Gastrocnemius medialis (tissue), 4 donors: ENCODE results near the gene TRIM7. TPM values are rescaled to one million over a fixed set of nuclear protein-coding genes. Genes with fewer than 3 reads are reported as not detected.

Experiments
- ATAC-seq, 2 donors: fragments of 150-250 bp; one replicate each; pipeline ENCODE4 v1.9.1; 2016
- DNase-seq, 2 donors: peaks; one replicate each; pipeline ENCODE4 v3.0.0-alpha.2; 2019
- H3K27ac ChIP-seq, 4 donors: fragments of 200-600 bp; sonication (generic); 1 replicate in 1 of 4; 2 replicates in 3 of 4; pipeline ENCODE4 v1.5.1; 2016 to 2018; ENCODE audit warnings: mild to moderate bottlenecking in 2 of 4, moderate library complexity in 1 of 4
- H3K27me3 ChIP-seq, 3 donors: fragments of 200-600 bp; sonication (generic) in 2 of 3; 1 replicate in 1 of 3; 2 replicates in 2 of 3; pipeline versions ENCODE4 v1.5.1 to v1.6.0; 2016 to 2019; ENCODE audit warnings: mild to moderate bottlenecking in 1 of 3, moderate library complexity in 1 of 3
- H3K36me3 ChIP-seq, 2 donors: fragments of 200-600 bp; sonication (generic) in 1 of 2; one replicate each; pipeline ENCODE4 v1.5.1; 2017 to 2018
- H3K4me1 ChIP-seq, 2 donors: fragments of 200-600 bp; sonication (generic) in 1 of 2; one replicate each; pipeline ENCODE4 v1.5.1; 2016 to 2017; ENCODE audit warnings: mild to moderate bottlenecking in 2 of 2
- H3K4me3 ChIP-seq, 4 donors: fragments of 200-600 bp; sonication (generic) in 3 of 4; 1 replicate in 1 of 4; 2 replicates in 3 of 4; pipeline ENCODE4 v1.5.1; 2016 to 2019; ENCODE audit warnings: mild to moderate bottlenecking in 2 of 4
- H3K9me3 ChIP-seq, 3 donors: fragments of 200-600 bp; sonication (generic) in 2 of 3; 1 replicate in 1 of 3; 2 replicates in 2 of 3; pipeline ENCODE4 v1.5.1; 2016 to 2019
- CTCF ChIP-seq, 5 experiments: fragments of 450-650 bp in 3 of 5; fragments of 200-600 bp in 2 of 5; sonication (generic) in 2 of 5; IDR thresholded peaks in 4 of 5; conservative IDR thresholded peaks in 1 of 5; 1 replicate in 4 of 5; 2 replicates in 1 of 5; pipeline ENCODE4 v1.5.1; 2016 to 2019; ENCODE audit warnings: antibody characterized with exemption in 5 of 5, mild to moderate bottlenecking in 3 of 5, moderate library complexity in 3 of 5
- POLR2A ChIP-seq, 2 donors: fragments of 450-650 bp; IDR thresholded peaks; one replicate each; pipeline ENCODE4 v1.6.1; 2017; ENCODE audit warnings: antibody characterized with exemption in 2 of 2, mild to moderate bottlenecking in 2 of 2, moderate library complexity in 2 of 2
- in situ Hi-C, 4 donors: fragments of 200-750 bp; cut with MboI; loops; one replicate each; pipeline versions ENCODE4 v1.15.0 to v1.8.0; 2017; ENCODE audit warnings: low sequenced_read_pairs in 4 of 4
- intact Hi-C: fragments of 100-400 bp; cut with DNase I; formaldehyde crosslinking; loops from one replicate; pipeline ENCODE4 v1.15.1; 2023; ENCODE audit warnings: low total_unique reads
- total RNA-seq, 4 donors: library from RNA; depleted of rRNA; stranded (reverse); fragments of >200 nt; gene quantifications; one replicate each; pipeline versions ENCODE4 v1.1.0 to v1.2.3, GENCODE V29; 2016

TRIM7 gene
- total RNA-seq, 4 donors from 2014 or later = 27.9 to 58.4 (median 47.1) TPM

DNA sequence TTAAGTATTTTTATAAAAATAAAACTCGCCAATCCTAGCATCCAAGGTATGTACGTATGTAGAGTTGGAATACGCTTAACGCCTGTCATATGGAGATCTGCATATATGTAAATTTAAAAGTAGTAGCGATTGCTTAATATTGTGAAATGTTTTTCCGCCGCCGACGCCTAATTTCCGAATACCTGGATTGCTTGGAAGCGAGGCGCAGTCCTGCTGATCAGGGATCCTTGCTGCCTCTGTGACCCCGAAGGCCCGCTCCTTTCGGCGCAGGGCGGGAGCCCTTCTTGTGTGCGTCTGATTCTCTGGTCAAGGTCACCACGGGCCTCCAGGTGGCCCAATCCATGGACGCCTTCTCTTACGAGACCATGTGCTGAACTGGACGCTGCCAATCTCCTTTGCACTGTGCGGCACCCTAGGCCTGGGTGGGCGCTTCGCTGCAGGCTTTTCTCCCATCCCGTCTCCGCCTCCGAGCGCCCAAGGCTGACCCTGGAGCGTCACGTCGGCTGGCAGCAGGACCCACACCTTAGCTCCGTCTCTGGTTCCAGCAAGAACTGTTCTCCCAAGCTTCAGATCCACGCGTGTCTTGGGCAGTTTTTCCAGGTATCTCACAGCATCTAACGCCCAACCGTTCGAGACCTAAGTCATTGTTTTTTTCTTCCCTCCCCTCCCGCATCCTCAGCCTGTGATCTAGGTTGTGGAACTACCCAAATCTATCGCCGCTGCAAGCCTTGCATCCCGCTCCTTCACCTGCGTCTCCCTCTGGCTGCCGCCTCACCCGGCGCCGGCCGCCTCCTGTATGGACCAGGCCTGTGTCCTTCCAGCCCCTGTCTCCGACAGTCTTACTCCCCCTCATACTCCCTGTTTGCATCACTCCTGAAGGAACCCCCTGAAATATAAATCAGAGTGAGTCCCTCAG lies 14.5 kb upstream of the TRIM7 start:
- intact Hi-C loops = no loop called here
- in situ Hi-C loops = no loop called here
- Histone ChIP-seq H3K27ac (no peak overlapping the region), H3K9me3 (no peaks in the 10 kb centered on the region), H3K36me3 (no peaks in the 10 kb centered on the region), H3K27me3 (no peaks in the 10 kb centered on the region), H3K4me1 (peaks cover 7 to 19% of the 10 kb centered on the region in 2 donors), H3K4me3 (no peak overlapping the region)
- ATAC-seq = no peak
- TF ChIP-seq POLR2A (IDR thresholded peaks at IDR 0.05) = no peak
- TF ChIP-seq CTCF (IDR thresholded peaks at IDR 0.05 in 4 of 5, conservative IDR thresholded peaks at IDR 0.05 in 1 of 5) = no peak
- DNase-seq = no peak

DNA sequence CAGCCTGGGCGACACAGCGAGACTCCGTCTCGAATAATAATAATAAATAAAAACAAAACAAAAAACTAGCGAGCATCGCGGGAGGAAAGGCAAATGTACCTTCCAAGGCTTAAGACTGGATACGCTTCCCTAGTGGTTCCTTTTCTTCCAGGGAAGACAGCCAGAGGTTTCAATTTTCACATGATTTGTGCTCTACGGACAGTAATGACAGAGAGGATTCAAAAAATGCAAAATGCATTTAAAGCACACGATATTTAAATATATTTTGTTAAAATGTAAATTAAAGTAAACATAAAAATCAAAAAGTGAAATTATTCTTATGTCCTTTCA lies 13.8 kb upstream of the TRIM7 start:
- no peak for TF ChIP-seq CTCF (IDR thresholded peaks at IDR 0.05 in 4 of 5, conservative IDR thresholded peaks at IDR 0.05 in 1 of 5)
- no peak for TF ChIP-seq POLR2A (IDR thresholded peaks at IDR 0.05)

DNA sequence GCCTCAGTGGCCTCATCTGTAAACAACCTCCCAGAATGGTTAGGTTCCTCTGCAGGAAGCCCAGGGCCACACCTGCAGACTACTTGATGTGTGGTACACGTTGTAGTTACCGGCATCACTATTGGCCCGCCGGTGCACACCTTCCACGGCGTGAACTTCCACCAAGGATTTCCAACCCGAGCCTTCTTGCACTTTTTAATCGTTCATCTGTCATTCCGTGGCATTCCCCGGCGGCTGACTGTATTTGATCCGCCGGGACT lies 12.7 kb upstream of the TRIM7 start:
- Histone ChIP-seq H3K27me3 (no peaks in the 10 kb centered on the region), H3K27ac (peak overlapping the region; percentile 65 to 79 (median 76)), H3K4me3 (peak overlapping the region; percentile 54 to 60 (median 58)), H3K9me3 (no peaks in the 10 kb centered on the region), H3K36me3 (no peaks in the 10 kb centered on the region), H3K4me1 (peaks cover 17 to 23% of the 10 kb centered on the region in 2 donors)
- ATAC-seq (peak in 1 of 2 donors; percentile 7), DNase-seq (no peak)
- in situ Hi-C loops (no loop called here), intact Hi-C loops (loop anchor here (1.0 kb wide), 1 partner anchor 11 kb away; no protein-coding TSS in a partner anchor)
- TF ChIP-seq POLR2A (IDR thresholded peaks at IDR 0.05) (no peak), CTCF (IDR thresholded peaks at IDR 0.05 in 4 of 5, conservative IDR thresholded peaks at IDR 0.05 in 1 of 5) (no peak)

More for the DNA sequence above, 13.8 kb upstream of the TRIM7 start:
- H3K27ac ChIP-seq = peak overlapping the region; percentile 68 to 79 (median 76)
- in situ Hi-C loops (no loop called here), intact Hi-C loops (no loop called here)
- DNase-seq (no peak), ATAC-seq (no peak)
- peak overlapping the region; percentile 24 to 60 (median 56) for H3K4me3 ChIP-seq
- H3K9me3 ChIP-seq = no peaks in the 10 kb centered on the region
- H3K27me3 ChIP-seq = no peaks in the 10 kb centered on the region
- H3K4me1 ChIP-seq = peaks cover 7 to 14% of the 10 kb centered on the region in 2 donors
- H3K36me3 ChIP-seq = no peaks in the 10 kb centered on the region

DNA sequence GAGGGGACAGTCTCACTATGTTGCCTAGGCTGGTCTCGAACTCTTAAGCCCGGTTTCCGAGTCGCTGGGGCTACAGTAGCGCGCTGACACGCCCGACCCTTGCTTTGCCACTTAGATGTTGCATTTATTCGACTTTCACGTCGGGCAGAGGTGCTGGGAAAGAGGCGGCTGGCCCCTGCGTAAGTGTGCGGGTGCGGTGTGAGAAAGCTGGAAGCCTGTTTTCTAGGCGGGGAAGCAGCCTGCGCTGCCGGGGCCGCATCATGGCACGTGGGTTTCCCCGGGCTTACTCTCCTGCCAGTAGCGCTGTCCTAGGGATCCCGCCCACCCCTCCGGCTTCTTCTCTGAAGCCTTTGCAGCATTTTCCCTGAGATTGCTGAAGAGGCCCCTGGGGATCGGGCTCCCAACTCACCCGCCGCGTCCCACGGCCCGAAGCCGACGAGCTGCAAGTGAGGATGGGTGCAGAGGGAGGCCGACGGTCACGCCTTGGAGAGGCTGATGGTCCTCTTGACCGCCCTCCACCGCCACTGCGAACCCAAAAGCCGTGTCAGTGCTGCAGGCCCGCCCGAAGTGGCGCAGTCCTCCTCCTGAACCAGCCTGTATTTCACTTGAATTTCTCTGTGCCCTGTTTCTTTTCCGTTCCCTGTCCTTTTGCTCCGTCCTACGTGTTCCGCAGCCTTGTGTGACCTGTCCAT lies 12.3 kb upstream of the TRIM7 start:
- H3K27me3 ChIP-seq = no peaks in the 10 kb centered on the region
- TF ChIP-seq CTCF (IDR thresholded peaks at IDR 0.05 in 4 of 5, conservative IDR thresholded peaks at IDR 0.05 in 1 of 5) (no peak), POLR2A (IDR thresholded peaks at IDR 0.05) (no peak)
- peaks cover 22 to 28% of the 10 kb centered on the region in 2 donors for H3K4me1 ChIP-seq
- H3K27ac ChIP-seq = peak overlapping the region; percentile 65 to 79 (median 76)
- no peaks in the 10 kb centered on the region for H3K9me3 ChIP-seq
- DNase-seq (peak in 1 of 2 donors; percentile 48), ATAC-seq (peak in 1 of 2 donors; percentile 18)
- H3K4me3 ChIP-seq = peak overlapping the region; percentile 54 to 60 (median 58)
- H3K36me3 ChIP-seq = no peaks in the 10 kb centered on the region
- intact Hi-C loops (loop anchor here (1.0 kb wide), 1 partner anchor 11 kb away; no protein-coding TSS in a partner anchor), in situ Hi-C loops (no loop called here)
